Endometrium (tissue), 2 donors: Measurements from ENCODE around the gene OR6K6.

Experiments
- FAIRE-seq: peaks from 2 replicates; lab custom pipeline; 2012; peaks lifted over from hg19 to GRCh38; lab: Jason Lieb, UNC
- donor health status: control.
- donor health status: control.

The OR6K6 gene, protein sequence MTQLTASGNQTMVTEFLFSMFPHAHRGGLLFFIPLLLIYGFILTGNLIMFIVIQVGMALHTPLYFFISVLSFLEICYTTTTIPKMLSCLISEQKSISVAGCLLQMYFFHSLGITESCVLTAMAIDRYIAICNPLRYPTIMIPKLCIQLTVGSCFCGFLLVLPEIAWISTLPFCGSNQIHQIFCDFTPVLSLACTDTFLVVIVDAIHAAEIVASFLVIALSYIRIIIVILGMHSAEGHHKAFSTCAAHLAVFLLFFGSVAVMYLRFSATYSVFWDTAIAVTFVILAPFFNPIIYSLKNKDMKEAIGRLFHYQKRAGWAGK

GRCh38 chr1:158754420-158754819, at the start of gene OR6K6:
Gene OR6K6 (plus strand): TSS chr1:158754720. CDS start chr1:158754888, 168 bp downstream.
- FAIRE-seq: no peak

GRCh38 chr1:158706096-158706495, 48.4 kb upstream of the OR6K6 start:
- no peak for FAIRE-seq

DNA sequence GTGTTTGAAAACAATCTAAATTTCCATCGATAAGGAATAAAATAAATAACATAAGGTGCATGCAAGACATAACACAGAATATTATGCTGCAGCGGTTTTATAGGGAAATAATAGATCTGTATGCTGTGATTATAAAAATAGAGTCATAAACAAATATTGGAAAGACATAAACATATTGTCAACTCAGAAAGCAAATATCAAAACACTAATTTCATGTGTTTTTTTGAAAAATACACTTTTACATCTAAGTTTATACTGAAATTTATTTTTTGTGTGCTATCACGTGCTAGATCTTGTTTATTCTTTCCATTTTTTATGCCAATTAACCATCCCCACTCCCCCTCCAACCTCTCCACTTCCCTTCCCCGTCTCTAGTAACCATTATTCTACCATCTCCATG, 43.4 kb upstream of the OR6K6 start:
- no peak for FAIRE-seq

DNA sequence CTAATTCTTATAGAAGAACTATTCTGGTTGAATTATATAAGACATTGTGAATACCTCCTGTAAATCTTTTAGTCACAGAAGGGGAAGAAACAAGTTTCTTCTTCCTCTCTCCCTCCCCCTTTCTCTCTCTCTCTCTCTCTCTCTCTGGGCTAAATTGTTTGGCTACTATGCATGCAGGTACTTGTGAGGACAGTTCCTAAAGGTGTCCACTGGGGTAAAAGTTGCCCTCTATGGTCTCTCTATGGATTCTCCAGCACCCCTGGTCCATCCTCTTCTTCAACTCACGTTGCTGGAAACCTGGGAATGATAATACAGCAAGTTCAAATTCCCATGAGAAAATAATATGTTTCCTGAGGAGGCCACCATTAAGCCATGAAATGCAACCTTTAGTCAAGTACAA, 39.8 kb upstream of the OR6K6 start:
- no peak for FAIRE-seq

GRCh38 chr1:158716335-158716734, 38.2 kb upstream of the OR6K6 start:
- no peak for FAIRE-seq

DNA sequence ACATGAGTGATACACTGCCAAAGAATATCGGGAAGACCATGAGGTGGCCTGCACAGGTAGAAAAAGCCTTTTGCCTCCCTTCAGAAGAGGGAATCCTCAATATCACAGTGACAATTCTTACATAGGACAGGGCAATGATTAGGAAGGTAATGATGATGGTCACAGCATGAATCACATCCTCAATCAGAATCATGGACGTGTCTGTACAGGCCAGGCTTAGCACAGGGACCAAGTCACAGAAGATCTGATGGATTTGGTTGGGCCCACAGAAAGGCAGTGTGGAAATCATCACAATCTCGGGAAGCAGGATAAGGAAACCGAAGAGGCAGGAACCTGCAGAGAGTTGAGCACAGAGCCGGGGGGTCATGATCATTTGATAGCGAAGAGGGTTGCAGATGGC, 37.2 kb upstream of the OR6K6 start:
- FAIRE-seq: no peak

GRCh38 chr1:158719664-158720063, 34.9 kb upstream of the OR6K6 start:
- no peak for FAIRE-seq

- no peak for FAIRE-seq
Measured at GRCh38 chr1:158720620-158721019, 33.9 kb upstream of the OR6K6 start, which contains the start of gene OR6K3. Gene OR6K3 (minus strand): TSS chr1:158720720. CDS start chr1:158718115, 2,605 bp downstream.

DNA sequence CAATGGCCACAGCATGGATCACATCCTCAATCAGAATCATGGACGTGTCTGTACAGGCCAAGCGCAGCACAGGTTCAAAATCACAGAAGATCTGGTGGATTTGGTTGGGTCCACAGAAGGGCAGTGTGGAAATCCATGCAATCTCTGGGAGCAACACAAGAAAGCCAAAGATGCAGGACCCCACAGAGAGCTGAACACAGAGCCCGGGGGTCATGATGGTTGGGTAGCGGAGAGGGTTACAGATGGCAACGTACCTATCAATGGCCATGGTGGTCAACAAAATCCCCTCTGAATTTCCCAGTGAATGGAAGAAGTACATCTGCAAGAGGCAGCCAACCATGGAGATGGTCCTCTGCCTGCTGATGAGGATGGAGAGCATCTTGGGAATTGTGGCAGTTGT, 30.1 kb upstream of the OR6K6 start:
- no peak for FAIRE-seq

GRCh38 chr1:158728510-158729225, 25.9 kb upstream of the OR6K6 start:
- FAIRE-seq: no peak

DNA sequence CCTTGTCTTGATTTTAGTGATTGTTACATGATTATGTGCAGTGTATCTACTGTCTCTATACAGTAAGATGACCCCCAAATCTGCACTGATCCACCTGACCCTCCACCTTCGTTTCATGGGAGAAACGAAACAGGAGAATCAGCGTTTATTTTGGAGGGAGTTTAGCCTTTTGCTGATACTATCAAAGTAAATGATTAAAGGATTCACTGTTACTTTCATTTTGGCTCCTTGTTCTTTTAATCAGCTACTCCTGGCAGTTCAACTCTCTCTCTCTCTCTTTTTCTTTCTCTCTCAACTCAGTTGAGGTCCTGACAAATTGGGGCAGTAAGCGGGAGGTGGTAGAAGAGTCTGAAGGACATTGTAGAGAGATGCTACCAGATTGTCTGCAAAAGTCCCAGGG, 24.1 kb upstream of the OR6K6 start:
- FAIRE-seq: no peak

GRCh38 chr1:158731707-158732106, 22.8 kb upstream of the OR6K6 start:
- no peak for FAIRE-seq

DNA sequence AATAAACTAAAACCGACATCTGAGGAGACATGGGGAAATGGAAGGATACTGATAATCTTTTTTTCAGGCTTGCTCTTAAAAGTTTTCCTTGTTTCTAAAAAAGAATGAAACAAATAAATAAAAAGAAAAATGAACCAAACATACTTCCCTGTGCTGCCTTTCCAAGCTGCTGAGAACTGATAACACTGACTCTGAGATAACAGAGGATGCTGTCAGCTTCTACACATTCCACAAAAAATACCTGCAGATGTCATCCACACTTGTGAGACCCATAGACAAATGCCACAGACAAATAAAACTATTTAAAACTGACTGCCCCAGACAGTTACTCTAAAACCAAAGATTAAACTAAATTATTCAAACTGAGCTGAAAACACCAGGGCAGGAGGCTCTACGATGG, 22.0 kb upstream of the OR6K6 start:
- FAIRE-seq: no peak

- no peak for FAIRE-seq
Measured at GRCh38 chr1:158735848-158736247, 18.7 kb upstream of the OR6K6 start.

GRCh38 chr1:158752155-158752712, 2.3 kb upstream of the OR6K6 start:
- no peak for FAIRE-seq

DNA sequence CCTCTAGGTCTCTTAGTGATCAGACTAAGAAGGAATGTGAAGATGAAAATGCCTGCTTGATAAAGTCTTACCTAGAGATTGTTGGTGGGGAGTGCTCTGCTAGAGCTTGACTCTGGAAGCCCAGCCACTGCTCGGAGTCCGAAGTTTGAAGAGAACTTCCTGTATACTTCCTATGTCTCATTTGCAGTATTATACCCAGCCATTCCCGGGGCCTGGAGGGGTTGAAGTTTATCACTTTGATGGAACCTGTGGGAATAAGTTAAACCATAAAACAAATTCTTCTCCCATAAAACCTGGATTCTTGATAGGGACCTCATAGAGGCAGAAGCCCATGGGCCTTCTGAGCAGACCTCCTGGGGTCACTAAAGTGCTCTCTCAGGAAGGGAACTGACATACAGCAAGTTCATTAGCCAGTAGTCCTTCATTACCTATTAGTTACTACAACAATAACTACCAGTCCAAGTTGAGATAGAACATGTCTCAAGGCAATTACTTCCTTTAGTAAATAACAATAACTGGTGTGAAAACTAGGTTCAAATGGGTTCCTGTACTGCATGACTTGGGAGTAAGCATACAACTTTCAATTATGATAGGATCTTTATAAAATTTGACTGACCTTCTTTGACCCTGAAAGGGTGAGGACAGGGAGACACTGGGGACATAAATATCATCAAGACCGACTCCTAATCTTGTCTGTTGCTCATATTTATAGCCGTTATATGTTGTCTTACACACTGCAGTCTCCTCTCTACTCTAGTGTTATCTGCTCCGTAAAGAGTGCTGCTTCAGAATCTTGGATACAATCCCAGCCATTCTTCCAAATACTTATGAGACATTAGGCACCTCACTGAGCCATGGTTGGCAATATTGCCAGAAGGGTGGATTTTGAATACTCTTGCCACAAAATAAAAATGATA, 17.7 kb downstream of the OR6K6 start, which contains the start of gene OR6N1:
OR6N1 (minus strand) TSS at position 246 of the 917 bp plus-strand sequence. CDS start 5,513 bp downstream, outside the sequence.
- no peak for FAIRE-seq

DNA sequence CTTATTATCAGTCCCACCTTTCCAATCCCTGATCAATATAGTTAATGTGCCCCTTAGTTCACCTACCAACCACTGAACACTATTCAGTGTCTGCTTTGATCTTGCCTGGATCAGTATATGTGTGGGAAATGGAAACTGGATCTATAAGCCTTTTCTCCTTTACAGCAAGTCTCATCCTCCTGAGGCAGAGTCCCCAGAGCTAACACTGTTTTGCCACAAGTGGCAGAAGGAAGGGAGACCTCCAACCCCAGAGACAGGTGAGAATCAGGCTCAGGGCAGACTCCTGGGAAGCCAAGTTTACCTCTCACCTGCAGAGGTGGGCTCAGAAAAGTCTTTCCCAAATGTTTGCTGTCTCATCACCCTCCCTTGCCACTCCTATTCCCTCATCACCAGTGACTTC, 26.6 kb downstream of the OR6K6 start, which contains the start of gene OR6N2:
OR6N2 (minus strand) TSS at position 101 of the 400 bp plus-strand sequence. CDS start 3,569 bp downstream, outside the sequence.
- no peak for FAIRE-seq

GRCh38 chr1:158793604-158794003, 39.1 kb downstream of the OR6K6 start:
- FAIRE-seq: no peak

- FAIRE-seq: no peak
Measured at GRCh38 chr1:158794247-158794646, 39.7 kb downstream of the OR6K6 start.

- FAIRE-seq: no peak
Measured at GRCh38 chr1:158798531-158798930, 44.0 kb downstream of the OR6K6 start.

DNA sequence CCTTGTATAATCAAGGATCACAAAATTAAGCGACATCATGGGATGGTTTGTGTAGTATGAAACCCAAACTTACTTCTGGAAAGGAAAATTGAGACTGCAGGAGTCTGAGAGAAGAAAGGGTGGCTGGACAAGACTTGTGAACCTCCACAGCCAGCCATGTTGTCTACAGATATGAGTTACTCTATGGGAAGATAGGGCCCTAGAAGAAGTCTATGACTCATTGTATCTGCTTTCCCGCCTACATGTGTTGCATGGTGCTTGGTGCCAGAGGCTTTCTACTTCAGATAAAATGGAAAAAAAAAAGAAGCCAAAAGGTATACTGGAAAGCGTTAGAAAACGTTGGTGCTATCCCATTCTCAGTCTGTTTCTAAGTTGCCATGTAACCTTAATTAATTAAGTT, 45.2 kb downstream of the OR6K6 start:
- FAIRE-seq: no peak

DNA sequence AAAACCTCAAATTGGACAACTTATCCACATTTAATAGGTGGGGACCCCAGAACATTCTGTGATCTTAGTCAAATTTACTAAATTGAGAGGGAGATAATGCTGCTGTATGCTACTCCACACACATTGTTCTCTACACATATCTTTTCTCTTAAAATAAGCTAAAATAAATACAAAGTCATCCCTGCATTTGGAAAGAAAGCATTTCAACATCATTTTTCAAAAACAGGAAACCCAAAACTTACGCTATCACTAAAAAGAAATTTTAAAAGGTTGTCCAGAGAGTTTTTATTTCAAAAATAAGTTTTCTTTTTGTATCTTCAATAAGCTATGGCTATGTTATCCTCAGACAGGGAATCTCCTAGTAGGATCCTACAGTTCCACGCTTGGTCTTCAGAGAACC, 46.0 kb downstream of the OR6K6 start:
- FAIRE-seq: no peak
